Hepatocyte (in vitro differentiated cells): ENCODE data around the gene SLC2A8. TPM values are rescaled to one million over a fixed set of nuclear protein-coding genes. Genes with fewer than 3 reads are reported as not detected.

Experiments
- DNase-seq: peaks from one replicate; pipeline ENCODE4 v3.0.0-alpha.2; 2016; ENCODE audit warnings: low spot score
- H2AFZ ChIP-seq: fragments of 200-600 bp; sonication (generic); 2 replicates; pipeline ENCODE4 v1.6.0; 2016; ENCODE audit warnings: antibody characterized with exemption, mild to moderate bottlenecking
- H3K27ac ChIP-seq: fragments of 200-600 bp; sonication (generic); 2 replicates; pipeline ENCODE4 v1.5.1; 2016; ENCODE audit warnings: mild to moderate bottlenecking
- H3K27me3 ChIP-seq: fragments of 200-600 bp; sonication (generic); 2 replicates; pipeline ENCODE4 v1.6.1; 2016
- H3K36me3 ChIP-seq: fragments of 200-600 bp; sonication (generic); replicated peaks from 2 replicates; pipeline ENCODE4 v1.5.1; 2016; ENCODE audit warnings: low read depth; ENCODE audit not compliant: insufficient read depth
- H3K4me1 ChIP-seq: fragments of 200-600 bp; sonication (generic); 2 replicates; pipeline ENCODE4 v1.5.1; 2016; ENCODE audit warnings: mild to moderate bottlenecking, moderate library complexity; ENCODE audit not compliant: insufficient read depth
- H3K4me2 ChIP-seq: fragments of 200-600 bp; sonication (generic); 2 replicates; pipeline ENCODE4 v1.6.0; 2016
- H3K4me3 ChIP-seq: fragments of 200-600 bp; sonication (generic); 2 replicates; pipeline ENCODE4 v1.5.1; 2016; ENCODE audit warnings: mild to moderate bottlenecking
- H3K79me2 ChIP-seq: fragments of 200-600 bp; sonication (generic); 2 replicates; pipeline ENCODE4 v1.6.0; 2017; ENCODE audit warnings: mild to moderate bottlenecking
- H3K9me2 ChIP-seq: fragments of 200-600 bp; sonication (generic); replicated peaks from 2 replicates; pipeline ENCODE4 v1.6.0; 2017; ENCODE audit warnings: mild to moderate bottlenecking; ENCODE audit not compliant: insufficient read depth
- H3K9me3 ChIP-seq: fragments of 200-600 bp; sonication (generic); 2 replicates; pipeline ENCODE4 v1.5.1; 2016; ENCODE audit warnings: low read depth, mild to moderate bottlenecking
- H4K20me1 ChIP-seq: fragments of 200-600 bp; sonication (generic); 2 replicates; pipeline ENCODE4 v1.6.0; 2016; ENCODE audit warnings: mild to moderate bottlenecking; ENCODE audit not compliant: insufficient read depth, poor library complexity, severe bottlenecking
- CTCF ChIP-seq: fragments of 200-600 bp; sonication (generic); IDR thresholded peaks from 2 replicates; pipeline ENCODE4 v1.5.1; 2016; ENCODE audit warnings: antibody characterized with exemption, mild to moderate bottlenecking; ENCODE audit not compliant: poor library complexity
- EZH2 ChIP-seq: fragments of 200-600 bp; sonication (generic); IDR thresholded peaks from 2 replicates; pipeline ENCODE4 v1.6.1; 2016; ENCODE audit warnings: antibody characterized with exemption, mild to moderate bottlenecking, borderline replicate concordance
- EZH2phosphoT487 ChIP-seq: fragments of 200-600 bp; sonication (generic); IDR thresholded peaks from one replicate; pipeline ENCODE4 v1.6.1; 2018; ENCODE audit warnings: antibody characterized with exemption, mild to moderate bottlenecking, low read depth, moderate library complexity; ENCODE audit not compliant: unreplicated experiment, severe bottlenecking
- WGBS: methylation state at CpG from one replicate; pipeline ENCODE4 v1.1.6; 2016; ENCODE audit warnings: low lambda C conversion rate; ENCODE audit errors: missing lambda C conversion rate; 5-methylcytosine and 5-hydroxymethylcytosine counted together
- polyA plus RNA-seq: library from polyadenylated mRNA; unstranded; fragments of >200 nt; fragmentation: Nextera tagmentation; extraction: Ambion mirVana; gene quantifications from 2 replicates; pipeline ENCODE4 v1.2.1, GENCODE V29; 2016
- total RNA-seq: library from RNA; depleted of rRNA; stranded (reverse); fragments of >200 nt; gene quantifications from 2 replicates; pipeline ENCODE4 v1.2.3, GENCODE V29; 2014

SLC2A8 gene
- total and polyA plus RNA-seq, 2 experiments from 2014 or later = 91.7 to 145 TPM

DNA sequence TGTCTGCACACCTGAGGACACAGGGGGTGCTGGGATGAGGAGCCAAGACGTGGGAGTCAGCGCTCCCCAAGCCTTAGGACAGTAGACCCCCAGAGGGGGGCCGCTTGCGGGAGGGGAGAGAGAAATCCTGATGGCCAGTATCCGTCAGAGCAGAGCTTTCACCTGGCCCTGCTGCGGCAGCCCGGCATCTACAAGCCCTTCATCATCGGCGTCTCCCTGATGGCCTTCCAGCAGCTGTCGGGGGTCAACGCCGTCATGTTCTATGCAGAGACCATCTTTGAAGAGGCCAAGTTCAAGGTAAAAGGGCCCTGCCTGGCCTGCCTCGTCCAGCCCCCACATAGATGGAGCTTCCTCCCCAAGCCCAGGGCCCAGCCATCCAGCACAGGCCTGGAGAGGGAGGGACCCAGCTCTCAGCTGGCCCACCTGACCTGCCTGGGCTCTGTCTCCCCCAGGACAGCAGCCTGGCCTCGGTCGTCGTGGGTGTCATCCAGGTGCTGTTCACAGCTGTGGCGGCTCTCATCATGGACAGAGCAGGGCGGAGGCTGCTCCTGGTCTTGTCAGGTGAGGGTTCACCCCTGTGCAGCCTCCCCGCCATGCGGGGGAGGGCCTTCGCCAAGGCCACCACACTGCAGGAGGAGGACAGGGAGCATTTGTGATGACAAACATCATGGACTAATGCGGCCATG lies 6.7 kb downstream of the SLC2A8 start:
- Histone ChIP-seq H3K9me3 (no peaks in the 10 kb centered on the region), H3K4me3 (no peak overlapping the region), H3K79me2 (peaks cover 30% of the 10 kb centered on the region), H4K20me1 (peaks cover 24% of the 10 kb centered on the region), H3K27me3 (no peaks in the 10 kb centered on the region), H3K9me2 (no peaks in the 10 kb centered on the region), H3K36me3 (no peaks in the 10 kb centered on the region), H3K27ac (no peak overlapping the region), H3K4me2 (no peak overlapping the region), H2AFZ (no peak overlapping the region), H3K4me1 (no peaks in the 10 kb centered on the region)
- WGBS = 93% methylated on average over 21 of the region's 22 CpGs
- DNase-seq = no peak
- TF ChIP-seq EZH2phosphoT487 (no peak), EZH2 (no peak)

DNA sequence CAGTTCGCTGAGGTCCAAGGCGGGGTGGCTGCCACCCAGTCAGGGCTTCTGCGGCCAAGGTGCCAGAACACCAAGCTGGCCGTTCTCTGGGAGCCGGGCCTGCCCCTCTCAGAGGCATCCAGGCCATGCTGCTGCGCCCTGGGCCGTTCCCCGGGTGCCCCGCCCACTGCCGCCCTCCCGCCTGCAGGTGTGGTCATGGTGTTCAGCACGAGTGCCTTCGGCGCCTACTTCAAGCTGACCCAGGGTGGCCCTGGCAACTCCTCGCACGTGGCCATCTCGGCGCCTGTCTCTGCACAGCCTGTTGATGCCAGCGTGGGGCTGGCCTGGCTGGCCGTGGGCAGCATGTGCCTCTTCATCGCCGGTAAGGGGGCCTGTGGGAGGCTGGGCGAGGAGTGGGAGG lies 7.7 kb downstream of the SLC2A8 start:
- 97% methylated on average over 12 of the region's 23 CpGs for WGBS
- Histone ChIP-seq H3K79me2 (peaks cover 20% of the 10 kb centered on the region), H3K27me3 (no peaks in the 10 kb centered on the region), H3K4me1 (no peaks in the 10 kb centered on the region), H3K9me3 (no peaks in the 10 kb centered on the region), H3K27ac (no peak overlapping the region), H3K4me3 (no peak overlapping the region), H4K20me1 (peaks cover 17% of the 10 kb centered on the region), H3K9me2 (no peaks in the 10 kb centered on the region), H2AFZ (no peak overlapping the region), H3K36me3 (no peaks in the 10 kb centered on the region), H3K4me2 (no peak overlapping the region)
- no peak for DNase-seq
- TF ChIP-seq CTCF (no peak), EZH2phosphoT487 (no peak), EZH2 (no peak)

GRCh38 chr9:127405344-127406125 lies 8.6 kb downstream of the SLC2A8 start:
- H4K20me1 ChIP-seq = peaks cover 10% of the 10 kb centered on the region
- no peaks in the 10 kb centered on the region for H3K36me3 ChIP-seq
- no peak for TF ChIP-seq EZH2
- no peak for TF ChIP-seq EZH2phosphoT487
- no peak for TF ChIP-seq CTCF

More at GRCh38 chr9:127405344-127406125, 8.6 kb downstream of the SLC2A8 start:
- peaks cover 11% of the 10 kb centered on the region for H3K79me2 ChIP-seq
- H3K9me2 ChIP-seq = no peaks in the 10 kb centered on the region
- no peaks in the 10 kb centered on the region for H3K4me1 ChIP-seq
- no peak overlapping the region for H3K4me2 ChIP-seq
- WGBS = 97% methylated on average over 20 of the region's 20 CpGs
- H3K27ac ChIP-seq = no peak overlapping the region
- H3K27me3 ChIP-seq = no peaks in the 10 kb centered on the region
- no peak overlapping the region for H2AFZ ChIP-seq
- H3K9me3 ChIP-seq = no peaks in the 10 kb centered on the region
- H3K4me3 ChIP-seq = no peak overlapping the region
- no peak for DNase-seq
